Liver (tissue), 3 donors: ENCODE results near the gene NR5A2.

Source experiments
- CTCF ChIP-seq: fragments of 150-350 bp; IDR thresholded peaks from 2 replicates; pipeline ENCODE4 v1.5.1; 2017; ENCODE audit warnings: improper control_type of control experiment, low read depth, low read length; ENCODE audit not compliant: missing input control
- GABPA ChIP-seq, 2 donors: IDR thresholded peaks in 1 of 2; conservative IDR thresholded peaks in 1 of 2; 2 replicates each; pipeline ENCODE4 v1.6.1; 2016; ENCODE audit warnings: antibody characterized with exemption in 2 of 2, mild to moderate bottlenecking in 1 of 2, moderate library complexity in 1 of 2
- YY1 ChIP-seq: IDR thresholded peaks from 2 replicates; pipeline ENCODE4 v1.6.1; 2016; ENCODE audit warnings: antibody characterized with exemption, mild to moderate bottlenecking
- donor health status: healthy.
- donor health status: healthy.

- TF ChIP-seq YY1 (no peak), CTCF (no peak), GABPA (IDR thresholded peaks at IDR 0.05 in 1 of 2, conservative IDR thresholded peaks at IDR 0.05 in 1 of 2) (no peak)
Measured at GRCh38 chr1:200150006-200150405, 122.5 kb downstream of the NR5A2 start.
